GM23248 (cell line): Measurements from ENCODE around the gene MDP1. TPM values are rescaled to one million over a fixed set of nuclear protein-coding genes. Genes with fewer than 3 reads are reported as not detected.
A peak's percentile ranks its signal among the peaks of the same experiment; 100 is the strongest.

ENCODE experiments used
- DNase-seq: peaks from one replicate; pipeline ENCODE4 v3.0.0-alpha.2; 2015
- H2AFZ ChIP-seq: fragments of 200-600 bp; sonication (generic); 2 replicates; pipeline ENCODE4 v1.6.1; 2016; ENCODE audit warnings: antibody characterized with exemption
- H3F3A ChIP-seq: fragments of 200-600 bp; sonication (generic); 2 replicates; pipeline ENCODE4 v1.6.1; 2016; ENCODE audit warnings: mild to moderate bottlenecking, antibody characterized with exemption, mixed run types; ENCODE audit not compliant: insufficient read depth
- H3K27ac ChIP-seq: fragments of 200-600 bp; sonication (generic); 2 replicates; pipeline ENCODE4 v1.5.1; 2016; ENCODE audit warnings: mild to moderate bottlenecking
- H3K27me3 ChIP-seq: fragments of 200-600 bp; sonication (generic); replicated peaks from 2 replicates; pipeline ENCODE4 v1.6.1; 2016; ENCODE audit warnings: mild to moderate bottlenecking; ENCODE audit not compliant: insufficient read depth
- H3K36me3 ChIP-seq: fragments of 200-600 bp; sonication (generic); 2 replicates; pipeline ENCODE4 v1.6.1; 2016; ENCODE audit warnings: low read depth, mild to moderate bottlenecking
- H3K4me1 ChIP-seq: fragments of 200-600 bp; sonication (generic); 2 replicates; pipeline ENCODE4 v1.6.1; 2016; ENCODE audit warnings: mild to moderate bottlenecking; ENCODE audit not compliant: insufficient read depth
- H3K4me2 ChIP-seq: fragments of 200-600 bp; sonication (generic); one replicate; pipeline ENCODE4 v1.6.1; 2016; ENCODE audit warnings: mild to moderate bottlenecking; ENCODE audit not compliant: unreplicated experiment
- H3K4me3 ChIP-seq: fragments of 200-600 bp; sonication (generic); 2 replicates; pipeline ENCODE4 v1.5.1; 2016; ENCODE audit warnings: mild to moderate bottlenecking
- H3K79me2 ChIP-seq: fragments of 200-600 bp; sonication (generic); 2 replicates; pipeline ENCODE4 v1.6.1; 2016; ENCODE audit warnings: mild to moderate bottlenecking; ENCODE audit not compliant: insufficient read depth
- H3K9ac ChIP-seq: fragments of 200-600 bp; sonication (generic); 2 replicates; pipeline ENCODE4 v1.6.1; 2016; ENCODE audit warnings: mild to moderate bottlenecking
- H3K9me2 ChIP-seq: fragments of 200-600 bp; sonication (generic); 2 replicates; pipeline ENCODE4 v1.6.1; 2016; ENCODE audit warnings: mixed run types, mild to moderate bottlenecking, moderate library complexity; ENCODE audit not compliant: insufficient read depth
- H3K9me3 ChIP-seq: fragments of 200-600 bp; sonication (generic); one replicate; pipeline ENCODE4 v1.6.1; 2017; ENCODE audit warnings: low read depth
- H4K20me1 ChIP-seq: fragments of 200-600 bp; sonication (generic); 2 replicates; pipeline ENCODE4 v1.6.0; 2016; ENCODE audit not compliant: insufficient read depth
- EZH2 ChIP-seq: fragments of 200-600 bp; sonication (generic); IDR thresholded peaks from 2 replicates; pipeline ENCODE4 v1.6.1; 2018; ENCODE audit warnings: antibody characterized with exemption, mild to moderate bottlenecking; ENCODE audit not compliant: insufficient read depth, poor library complexity, severe bottlenecking
- EZH2phosphoT487 ChIP-seq: fragments of 200-600 bp; sonication (generic); IDR thresholded peaks from 2 replicates; pipeline ENCODE4 v1.6.1; 2018; ENCODE audit warnings: antibody characterized with exemption, moderate library complexity, mild to moderate bottlenecking, low read depth; ENCODE audit not compliant: insufficient read depth
- WGBS, 2 experiments: methylation state at CpG; one replicate each; pipeline ENCODE4 v1.1.6; 2015 to 2017; ENCODE audit warnings: low lambda C conversion rate in 2 of 2, low coverage in 1 of 2; ENCODE audit errors: missing lambda C conversion rate in 2 of 2; 5-methylcytosine and 5-hydroxymethylcytosine counted together
- in situ Hi-C: fragments of 300-500 bp; cut with MboI; formaldehyde crosslinking; loops from 2 replicates; pipeline ENCODE4 v1.15.0; 2020
- polyA plus RNA-seq: library from polyadenylated mRNA; unstranded; fragments of >200 nt; fragmentation: Nextera tagmentation; extraction: Ambion mirVana; gene quantifications from 2 replicates; pipeline ENCODE4 v1.2.1, GENCODE V29; 2016
- total RNA-seq: library from RNA; depleted of rRNA; stranded (reverse); fragments of >200 nt; shearing (Covaris generic); gene quantifications from 2 replicates; pipeline ENCODE4 v1.2.3, GENCODE V29; 2014

Gene MDP1
- total and polyA plus RNA-seq, 2 experiments from 2014 or later: 8.2 to 23.3 TPM

- H2AFZ ChIP-seq: no peak overlapping the region
- H3K36me3 ChIP-seq: no peaks in the 10 kb centered on the region
- no peak for DNase-seq
- WGBS, 2 experiments: 93 to 96% methylated on average over 10 of the region's 10 CpGs
- no peaks in the 10 kb centered on the region for H3K27me3 ChIP-seq
- H3K4me1 ChIP-seq: peaks cover 19% of the 10 kb centered on the region
- in situ Hi-C loops: no loop called here
- TF ChIP-seq EZH2 (no peak), EZH2phosphoT487 (no peak)
- no peak overlapping the region for H3K4me3 ChIP-seq
- no peak overlapping the region for H3K4me2 ChIP-seq
- no peaks in the 10 kb centered on the region for H4K20me1 ChIP-seq
- peaks cover 12% of the 10 kb centered on the region for H3F3A ChIP-seq
- H3K9ac ChIP-seq: no peak overlapping the region
- H3K79me2 ChIP-seq: peaks cover 66% of the 10 kb centered on the region
- no peak overlapping the region for H3K27ac ChIP-seq
- H3K9me2 ChIP-seq: no peaks in the 10 kb centered on the region
- H3K9me3 ChIP-seq: no peaks in the 10 kb centered on the region
These were observed 25.4 kb downstream of the MDP1 start for GRCh38 chr14:24190416-24190815.

- H3F3A ChIP-seq: peaks cover 12% of the 10 kb centered on the region
- peak overlapping the region; percentile 59; the same call in 1 of the 2 replicates for H3K27ac ChIP-seq
- no peaks in the 10 kb centered on the region for H4K20me1 ChIP-seq
- no peaks in the 10 kb centered on the region for H3K27me3 ChIP-seq
- H2AFZ ChIP-seq: peak overlapping the region; percentile 78
- H3K4me2 ChIP-seq: peak overlapping the region; percentile 91
- in situ Hi-C loops: no loop called here
- 90 to 91% methylated on average over 9 of the region's 9 CpGs for WGBS, 2 experiments
- TF ChIP-seq EZH2 (no peak), EZH2phosphoT487 (no peak)
- H3K9ac ChIP-seq: peak overlapping the region; percentile 87
- no peak for DNase-seq
- no peaks in the 10 kb centered on the region for H3K36me3 ChIP-seq
- no peak overlapping the region for H3K4me3 ChIP-seq
- no peaks in the 10 kb centered on the region for H3K9me2 ChIP-seq
- peaks cover 16% of the 10 kb centered on the region for H3K4me1 ChIP-seq
- H3K9me3 ChIP-seq: no peaks in the 10 kb centered on the region
- peaks cover 57% of the 10 kb centered on the region for H3K79me2 ChIP-seq
These were observed 26.4 kb downstream of the MDP1 start for GRCh38 chr14:24189460-24189859.

- Histone ChIP-seq H3K36me3 (no peaks in the 10 kb centered on the region), H3K4me3 (peak overlapping the region; percentile 96), H3F3A (peaks cover 12% of the 10 kb centered on the region), H3K9ac (peak overlapping the region; percentile 87), H3K4me2 (peak overlapping the region; percentile 91), H3K79me2 (peaks cover 53% of the 10 kb centered on the region), H3K27ac (peak overlapping the region; percentile 59), H4K20me1 (no peaks in the 10 kb centered on the region), H3K9me3 (no peaks in the 10 kb centered on the region), H2AFZ (peak overlapping the region; percentile 78), H3K4me1 (peaks cover 13% of the 10 kb centered on the region), H3K27me3 (no peaks in the 10 kb centered on the region), H3K9me2 (no peaks in the 10 kb centered on the region)
- DNase-seq: no peak
- in situ Hi-C loops: no loop called here
- WGBS, 2 experiments: 2 to 4% methylated on average over 3 of the region's 3 CpGs
- TF ChIP-seq EZH2 (no peak), EZH2phosphoT487 (no peak)
These were observed 26.8 kb downstream of the MDP1 start for GRCh38 chr14:24189059-24189375.

- Histone ChIP-seq H3F3A (peaks cover 12% of the 10 kb centered on the region), H3K4me3 (peak within 1 kb of the TSS; percentile 96), H3K9me3 (no peaks in the 10 kb centered on the region), H3K27me3 (no peaks in the 10 kb centered on the region), H3K9me2 (no peaks in the 10 kb centered on the region), H3K4me2 (peak within 1 kb of the TSS; percentile 91), H3K27ac (peak within 1 kb of the TSS; percentile 68), H3K4me1 (peaks cover 13% of the 10 kb centered on the region), H4K20me1 (no peaks in the 10 kb centered on the region), H2AFZ (peak within 1 kb of the TSS; percentile 78), H3K9ac (peak within 1 kb of the TSS; percentile 87), H3K79me2 (peaks cover 47% of the 10 kb centered on the region), H3K36me3 (no peaks in the 10 kb centered on the region)
- no peak for TF ChIP-seq EZH2
- no peak for TF ChIP-seq EZH2phosphoT487
- in situ Hi-C loops: no loop called here
- WGBS, 2 experiments: 1% methylated on average over 57 to 62 of the region's 65 CpGs
- DNase-seq: peak; percentile 99
These were observed 27.4 kb downstream of the MDP1 start, which contains the start of gene IPO4 for GRCh38 chr14:24188251-24189058. Gene IPO4, minus strand, starts transcription at chr14:24188816. Its CDS starts 29 bp downstream, at chr14:24188787.
